ENCODE measurements around the gene TRDN.

TRDN gene, protein sequence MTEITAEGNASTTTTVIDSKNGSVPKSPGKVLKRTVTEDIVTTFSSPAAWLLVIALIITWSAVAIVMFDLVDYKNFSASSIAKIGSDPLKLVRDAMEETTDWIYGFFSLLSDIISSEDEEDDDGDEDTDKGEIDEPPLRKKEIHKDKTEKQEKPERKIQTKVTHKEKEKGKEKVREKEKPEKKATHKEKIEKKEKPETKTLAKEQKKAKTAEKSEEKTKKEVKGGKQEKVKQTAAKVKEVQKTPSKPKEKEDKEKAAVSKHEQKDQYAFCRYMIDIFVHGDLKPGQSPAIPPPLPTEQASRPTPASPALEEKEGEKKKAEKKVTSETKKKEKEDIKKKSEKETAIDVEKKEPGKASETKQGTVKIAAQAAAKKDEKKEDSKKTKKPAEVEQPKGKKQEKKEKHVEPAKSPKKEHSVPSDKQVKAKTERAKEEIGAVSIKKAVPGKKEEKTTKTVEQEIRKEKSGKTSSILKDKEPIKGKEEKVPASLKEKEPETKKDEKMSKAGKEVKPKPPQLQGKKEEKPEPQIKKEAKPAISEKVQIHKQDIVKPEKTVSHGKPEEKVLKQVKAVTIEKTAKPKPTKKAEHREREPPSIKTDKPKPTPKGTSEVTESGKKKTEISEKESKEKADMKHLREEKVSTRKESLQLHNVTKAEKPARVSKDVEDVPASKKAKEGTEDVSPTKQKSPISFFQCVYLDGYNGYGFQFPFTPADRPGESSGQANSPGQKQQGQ

DNA sequence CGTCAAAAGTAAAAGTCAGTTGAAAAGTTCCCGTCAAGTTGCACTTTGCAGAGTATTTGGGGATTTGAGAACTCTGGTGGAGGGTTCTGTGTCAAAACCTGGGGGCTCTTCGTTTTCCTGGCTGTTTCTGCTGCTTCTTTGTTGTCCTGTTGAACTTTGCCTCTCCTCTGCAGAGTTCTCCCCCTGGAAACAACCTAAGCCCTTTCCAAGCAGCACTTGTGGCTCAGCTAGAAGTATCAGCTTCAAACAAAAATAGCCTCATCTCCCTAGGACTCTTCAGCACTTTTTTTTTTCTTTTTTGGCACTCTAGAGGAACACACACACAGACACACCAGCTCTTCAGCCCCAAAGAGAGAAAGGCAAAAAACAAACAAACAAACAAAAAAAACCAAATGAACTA, at the start of gene TRDN:
Gene TRDN, minus strand, starts transcription at position 169 of the 400 bp plus-strand sequence. CDS start 175 bp downstream, outside the sequence.
- Histone ChIP-seq H3K4me3 (no peak within 1 kb of the TSS), H3K27ac (no peak within 1 kb of the TSS)
- no peak for DNase-seq (ENCODE audit: low spot score)
- no peak for TF ChIP-seq CTCF (IDR thresholded peaks at IDR 0.05)

- TF ChIP-seq CTCF (IDR thresholded peaks at IDR 0.05): no peak
- Histone ChIP-seq H3K27ac (no peak overlapping the region), H3K4me3 (no peak overlapping the region)
- no peak for DNase-seq (ENCODE audit: low spot score)
These were observed 45.3 kb upstream of the TRDN start for GRCh38 chr6:123681957-123682462.

DNA sequence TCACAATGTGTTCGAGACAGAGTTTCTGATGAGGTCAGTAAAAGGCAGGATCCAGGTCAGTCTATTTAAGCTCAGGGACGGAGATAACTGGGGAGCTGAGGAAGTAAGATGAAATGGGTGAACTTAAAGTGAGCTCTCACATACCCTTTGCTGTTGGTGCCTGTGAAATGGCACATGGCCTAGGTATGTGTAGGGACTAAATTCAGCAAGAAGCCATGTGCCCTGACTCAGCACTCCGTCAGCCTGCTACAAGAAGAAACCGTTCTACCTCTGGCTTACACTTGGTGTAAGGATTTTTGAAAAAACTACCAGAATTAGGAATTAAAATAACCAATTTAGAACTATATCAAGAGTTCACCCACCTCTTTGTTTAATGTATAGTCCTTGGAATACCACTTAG, 41.1 kb upstream of the TRDN start:
- Histone ChIP-seq H3K4me3 (no peak overlapping the region), H3K27ac (no peak overlapping the region)
- no peak for DNase-seq (ENCODE audit: low spot score)
- TF ChIP-seq CTCF (IDR thresholded peaks at IDR 0.05): no peak

GRCh38 chr6:123676793-123677192, 40.0 kb upstream of the TRDN start:
- no peak overlapping the region for H3K4me3 ChIP-seq
- no peak overlapping the region for H3K27ac ChIP-seq
- TF ChIP-seq CTCF (IDR thresholded peaks at IDR 0.05): no peak
- no peak for DNase-seq (ENCODE audit: low spot score)

DNA sequence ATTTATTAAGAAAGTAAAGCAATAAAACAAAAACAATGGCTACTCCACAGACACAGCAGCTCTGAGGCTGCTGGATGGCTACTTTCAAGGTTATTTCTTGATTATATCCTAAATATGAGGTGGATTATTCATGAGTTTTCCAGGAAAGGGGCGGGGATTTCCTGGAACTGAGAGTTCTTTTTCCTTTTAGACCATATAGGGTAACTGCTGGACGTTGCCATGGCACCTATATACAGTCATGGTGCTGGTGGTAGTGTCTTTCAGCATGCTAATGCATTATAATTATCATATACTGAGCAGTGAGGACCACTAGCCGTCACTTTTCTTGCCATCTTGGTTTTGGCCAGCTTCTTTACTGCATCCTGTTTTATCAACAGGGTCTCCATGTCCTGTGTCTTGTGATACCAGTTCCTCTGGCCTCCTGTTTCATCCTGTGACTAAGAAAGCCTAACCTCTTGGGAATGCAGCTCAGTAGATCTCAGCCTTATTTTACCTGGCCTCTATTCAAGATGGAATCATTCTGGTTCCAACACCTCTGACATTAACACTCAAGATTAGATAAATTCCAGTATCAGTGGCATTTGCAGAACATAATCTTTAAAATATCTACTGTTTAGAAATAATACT, 32.3 kb upstream of the TRDN start:
- Histone ChIP-seq H3K27ac (no peak overlapping the region), H3K4me3 (no peak overlapping the region)
- no peak for DNase-seq (ENCODE audit: low spot score)
- no peak for TF ChIP-seq CTCF (IDR thresholded peaks at IDR 0.05)

- Histone ChIP-seq H3K4me3 (no peak overlapping the region), H3K27ac (no peak overlapping the region)
- DNase-seq (ENCODE audit: low spot score): no peak
- TF ChIP-seq CTCF (IDR thresholded peaks at IDR 0.05): no peak
These were observed 31.3 kb upstream of the TRDN start for GRCh38 chr6:123668063-123668462.

All from coronary artery (tissue), 2 donors.